GM19455 (cell line): ENCODE measurements around the gene AQP12B.
"Not testable (repeated sequence)": the region's sequence is repeated elsewhere in the genome, so short reads cannot be mapped to it uniquely, and the experiment has no call there.

Experiments
- ATAC-seq: cut with Tn5 transposase; IDR thresholded peaks from one replicate; pipeline ENCODE4 v1.9.1; 2021; ENCODE audit not compliant: unreplicated experiment

Gene AQP12B

DNA sequence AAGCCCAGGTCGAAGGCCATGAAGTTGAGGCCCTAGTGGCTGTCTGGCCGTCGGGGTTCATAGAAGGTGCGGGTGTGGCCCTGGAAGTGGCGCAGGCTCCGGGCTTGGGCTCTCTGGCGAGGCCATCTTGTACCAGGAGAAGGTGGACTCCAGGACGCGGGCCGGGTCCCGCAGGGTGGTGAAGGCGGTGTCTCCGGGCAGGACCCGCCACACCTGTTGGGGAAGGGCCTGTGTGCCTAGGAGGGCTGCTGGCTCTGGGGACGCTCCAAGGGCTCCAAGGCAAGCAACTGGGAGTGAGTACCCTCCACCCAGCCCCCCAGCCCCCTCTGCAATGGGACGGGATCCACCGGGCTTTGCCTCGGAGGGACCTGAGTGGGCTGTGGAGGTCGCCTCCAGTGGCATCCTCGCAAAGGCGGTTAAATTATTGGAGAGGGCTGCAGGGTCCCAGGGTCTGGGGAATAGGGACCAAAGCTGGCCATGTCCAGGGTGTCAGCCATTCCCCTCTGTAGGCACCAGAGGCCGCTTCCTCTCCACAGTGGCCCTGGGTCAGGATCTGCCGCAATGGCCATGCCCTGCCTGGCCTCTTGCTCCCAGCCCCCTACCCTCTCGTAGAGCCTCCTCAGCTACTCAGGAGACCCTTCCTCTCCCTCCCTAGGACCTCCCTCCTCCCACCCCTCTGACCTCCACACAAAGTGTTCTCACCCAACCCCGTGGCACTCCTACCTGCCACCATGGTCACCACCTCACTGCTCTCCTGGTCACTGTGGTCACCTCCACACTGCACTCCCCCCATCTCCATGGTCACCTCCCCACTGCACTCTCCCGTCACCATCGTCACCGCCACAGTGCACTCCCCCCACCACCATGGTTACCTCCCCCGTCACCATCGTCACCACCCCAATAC lies 19.3 kb upstream of the AQP12B start:
- no peak for ATAC-seq

DNA sequence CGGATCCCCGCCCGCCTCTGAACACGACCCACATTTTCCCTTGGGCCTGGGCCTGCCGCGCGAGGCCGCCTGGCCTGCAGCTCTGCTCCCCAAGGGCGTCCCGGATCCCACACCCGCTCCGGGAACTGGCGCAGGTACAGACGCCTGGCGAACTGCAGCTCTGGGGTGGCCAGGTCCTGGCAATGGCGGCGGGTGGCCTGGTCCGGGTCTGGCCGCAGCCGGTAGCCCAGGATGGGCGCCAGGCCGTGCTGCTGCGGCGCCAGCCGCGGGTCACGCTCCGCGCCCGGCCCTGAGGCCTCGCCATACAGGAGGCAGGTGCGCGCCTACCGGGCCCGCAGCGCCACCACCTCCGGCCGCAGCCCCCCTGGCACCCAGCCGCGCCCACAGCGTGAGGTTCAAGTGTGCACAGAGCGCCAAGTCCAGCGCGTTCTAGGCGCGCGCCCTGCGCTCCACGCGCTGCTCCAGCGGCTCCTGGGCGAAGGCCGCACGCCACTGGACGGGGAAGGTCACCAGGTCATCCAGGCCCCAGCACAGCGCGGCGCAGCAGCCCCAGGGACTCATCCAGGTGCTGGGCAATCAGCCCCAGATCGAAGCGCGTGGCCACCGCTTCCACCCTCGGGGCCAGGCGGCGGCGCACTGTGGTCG lies 18.5 kb upstream of the AQP12B start:
- no peak for ATAC-seq

DNA sequence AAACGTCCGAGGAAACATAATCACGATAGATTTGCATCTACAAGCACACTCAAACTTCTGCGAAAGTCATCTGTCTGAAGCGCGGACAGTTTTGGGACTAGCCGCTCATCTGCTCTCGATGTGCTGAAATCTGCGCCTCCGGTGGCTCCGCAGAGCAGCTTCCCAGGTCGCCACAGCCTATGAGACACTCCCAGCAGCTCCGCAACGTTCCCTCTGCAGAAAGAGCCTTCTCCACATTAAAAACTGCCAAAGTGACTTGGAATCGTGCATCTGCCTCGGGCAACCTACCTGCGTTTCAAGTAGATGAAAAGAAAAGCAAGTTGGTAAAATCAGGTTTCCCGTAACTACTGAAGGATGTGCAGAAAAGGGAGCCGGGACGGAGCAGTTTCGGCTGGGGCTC lies 17.9 kb upstream of the AQP12B start:
- not testable (repeated sequence) for ATAC-seq

DNA sequence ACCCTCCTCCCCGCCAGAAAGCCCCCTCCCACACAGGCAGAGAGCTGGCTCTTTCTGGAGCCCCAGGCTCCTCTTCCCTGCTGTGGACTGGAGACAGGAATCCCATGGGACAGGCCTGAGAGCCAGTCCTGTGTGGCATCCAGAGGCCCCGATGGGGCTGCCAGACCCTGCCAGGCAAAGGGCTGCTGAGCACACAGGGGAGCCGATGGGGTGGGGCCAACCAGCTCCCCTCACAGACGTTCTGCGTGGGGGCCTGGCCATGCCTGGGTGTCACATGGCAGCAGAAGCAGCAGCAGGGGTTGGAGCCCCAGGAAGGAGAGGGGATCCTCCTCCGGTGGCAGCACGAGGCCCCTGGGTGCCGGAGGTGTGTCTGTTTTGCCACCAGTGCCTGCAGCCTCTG lies 17.1 kb upstream of the AQP12B start:
- not testable (repeated sequence) for ATAC-seq

DNA sequence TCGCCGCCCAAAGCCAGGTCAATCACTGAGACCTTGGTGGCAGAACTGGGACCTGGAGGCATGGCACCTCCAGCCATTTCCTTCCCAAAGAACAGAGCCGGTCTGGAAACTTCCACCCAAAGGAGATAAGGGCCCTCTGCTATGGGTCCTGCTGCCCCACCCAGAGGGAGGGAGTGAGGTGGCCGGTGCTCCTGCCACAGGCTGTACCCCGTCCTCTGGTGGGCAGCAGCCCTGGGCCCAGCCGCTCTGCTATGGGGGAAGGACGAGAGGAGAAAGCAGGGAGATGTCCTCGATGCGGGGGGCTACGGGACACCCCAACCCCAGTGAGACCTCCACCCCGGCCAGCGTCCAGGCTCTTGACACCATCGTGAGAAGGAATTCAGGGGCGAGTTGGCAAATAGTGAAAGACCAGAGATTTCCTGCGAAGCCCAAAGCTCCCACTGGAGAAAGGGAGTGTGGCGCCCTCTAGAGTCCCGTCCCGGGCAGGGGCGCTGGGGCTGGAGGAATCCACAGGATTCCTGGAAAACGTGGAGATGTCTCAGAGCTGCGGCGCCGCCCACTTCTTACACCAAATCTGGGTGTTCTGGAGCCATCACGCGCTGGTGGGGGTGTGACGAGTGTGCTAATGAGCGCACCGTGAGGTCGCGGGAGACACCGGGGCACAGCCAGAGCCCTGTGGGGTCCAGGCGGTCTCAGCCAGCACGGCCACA lies 16.3 kb upstream of the AQP12B start:
- ATAC-seq = not testable (repeated sequence)

DNA sequence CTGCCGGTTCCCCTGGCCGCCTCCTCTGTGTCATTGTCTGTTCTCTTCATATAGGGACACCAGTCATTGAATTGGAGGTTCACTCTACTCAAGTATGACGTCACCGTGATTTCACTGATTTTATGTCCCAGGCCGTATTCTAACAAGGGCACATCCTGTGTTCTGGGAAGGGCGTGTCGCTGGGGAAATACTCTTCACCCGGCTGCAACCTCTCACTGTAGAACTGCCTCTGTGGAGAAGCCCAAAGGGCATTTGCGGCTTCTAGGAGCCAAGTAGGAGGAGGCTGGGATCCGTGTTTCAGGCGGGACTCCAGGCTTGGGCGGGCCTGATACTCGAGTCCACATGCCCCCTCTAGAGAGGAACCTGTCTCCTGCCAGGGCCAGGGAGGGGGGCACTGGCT lies 13.8 kb upstream of the AQP12B start:
- not testable (repeated sequence) for ATAC-seq

DNA sequence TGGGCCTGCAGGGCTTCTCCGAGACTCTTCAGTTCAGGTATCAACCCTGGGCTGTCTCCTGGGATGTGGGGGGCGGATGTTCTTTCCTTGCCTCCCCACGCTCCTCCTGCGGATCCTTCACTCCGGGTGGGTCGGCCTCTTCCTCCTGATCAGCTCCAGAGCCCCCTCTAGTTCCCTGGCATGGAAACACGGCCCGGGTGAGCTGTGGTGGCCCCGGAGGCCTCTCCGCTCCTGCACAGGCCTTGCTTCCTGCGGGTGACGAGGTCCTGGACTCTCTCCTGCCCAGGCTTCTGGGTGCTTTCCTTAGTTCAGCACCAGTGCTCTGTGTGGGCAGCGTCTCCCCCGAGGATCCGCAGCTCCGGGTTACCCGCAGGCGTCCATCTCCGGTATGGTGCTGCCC lies 12.9 kb upstream of the AQP12B start:
- not testable (repeated sequence) for ATAC-seq

DNA sequence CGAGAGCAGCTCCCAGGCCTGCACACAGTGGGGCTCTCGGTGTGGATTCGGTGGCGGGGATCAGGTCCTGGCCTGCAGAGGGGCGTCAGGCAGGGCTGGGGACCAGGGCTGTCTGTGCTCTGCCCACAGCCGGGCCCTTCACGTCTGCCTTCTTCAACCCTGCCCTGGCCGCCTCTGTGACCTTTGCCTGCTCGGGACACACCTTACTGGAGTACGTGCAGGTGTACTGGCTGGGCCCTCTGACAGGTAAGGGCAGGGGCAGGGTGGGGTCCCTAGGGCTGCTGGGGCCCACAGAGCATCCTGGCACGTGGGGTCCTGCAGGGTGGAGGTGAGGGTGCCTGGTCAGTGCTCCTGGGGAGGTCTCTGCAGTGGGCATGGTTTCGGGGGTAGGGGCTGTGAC lies 11.6 kb upstream of the AQP12B start:
- ATAC-seq = not testable (repeated sequence)

DNA sequence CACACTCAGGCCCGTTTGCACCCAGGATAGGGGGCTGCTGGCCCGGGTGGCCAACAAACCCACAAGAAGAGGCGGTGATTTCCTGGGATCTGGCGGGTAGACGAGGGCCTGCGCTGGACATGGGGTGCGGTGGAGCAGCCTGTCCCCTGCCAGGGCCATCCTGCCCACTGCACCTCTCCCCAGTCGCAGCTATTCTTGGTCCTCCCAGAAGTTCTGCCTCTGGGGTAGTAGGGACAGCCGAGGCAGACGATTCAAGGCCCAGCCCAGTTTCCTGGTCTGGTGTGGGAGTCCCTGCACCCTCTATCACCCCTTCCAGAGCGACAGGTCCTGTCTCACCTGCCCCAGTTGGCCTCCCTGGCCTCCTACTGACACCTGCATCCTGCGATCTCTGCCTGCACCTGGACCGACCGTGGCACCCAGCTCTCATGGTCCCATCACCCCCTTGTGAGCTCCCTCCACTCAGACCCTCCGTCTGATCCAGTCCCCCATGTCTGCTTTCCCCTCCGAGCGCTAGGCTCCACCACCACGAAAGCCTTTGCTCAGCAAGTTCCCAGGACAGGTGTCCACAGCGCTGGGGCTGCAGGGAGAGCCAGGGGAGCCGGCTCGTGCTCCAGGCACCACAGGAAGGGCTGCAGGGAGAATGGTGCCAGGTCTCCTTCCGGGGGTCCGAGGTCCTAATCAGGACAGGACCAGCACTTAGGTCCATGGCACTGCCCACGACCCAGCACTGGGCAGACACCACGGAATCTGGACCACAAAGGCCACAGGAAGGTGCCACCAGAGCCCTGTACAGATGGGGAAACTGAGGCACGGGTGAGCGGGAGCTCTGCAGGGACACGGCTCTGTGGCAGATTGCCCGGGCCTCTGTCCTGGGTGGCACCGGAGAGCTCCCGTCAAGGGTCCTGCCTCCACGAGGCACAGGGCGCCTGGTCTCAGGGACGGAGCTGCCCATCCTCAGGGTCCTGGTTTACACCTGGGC lies 10.2 kb upstream of the AQP12B start:
- not testable (repeated sequence) for ATAC-seq

DNA sequence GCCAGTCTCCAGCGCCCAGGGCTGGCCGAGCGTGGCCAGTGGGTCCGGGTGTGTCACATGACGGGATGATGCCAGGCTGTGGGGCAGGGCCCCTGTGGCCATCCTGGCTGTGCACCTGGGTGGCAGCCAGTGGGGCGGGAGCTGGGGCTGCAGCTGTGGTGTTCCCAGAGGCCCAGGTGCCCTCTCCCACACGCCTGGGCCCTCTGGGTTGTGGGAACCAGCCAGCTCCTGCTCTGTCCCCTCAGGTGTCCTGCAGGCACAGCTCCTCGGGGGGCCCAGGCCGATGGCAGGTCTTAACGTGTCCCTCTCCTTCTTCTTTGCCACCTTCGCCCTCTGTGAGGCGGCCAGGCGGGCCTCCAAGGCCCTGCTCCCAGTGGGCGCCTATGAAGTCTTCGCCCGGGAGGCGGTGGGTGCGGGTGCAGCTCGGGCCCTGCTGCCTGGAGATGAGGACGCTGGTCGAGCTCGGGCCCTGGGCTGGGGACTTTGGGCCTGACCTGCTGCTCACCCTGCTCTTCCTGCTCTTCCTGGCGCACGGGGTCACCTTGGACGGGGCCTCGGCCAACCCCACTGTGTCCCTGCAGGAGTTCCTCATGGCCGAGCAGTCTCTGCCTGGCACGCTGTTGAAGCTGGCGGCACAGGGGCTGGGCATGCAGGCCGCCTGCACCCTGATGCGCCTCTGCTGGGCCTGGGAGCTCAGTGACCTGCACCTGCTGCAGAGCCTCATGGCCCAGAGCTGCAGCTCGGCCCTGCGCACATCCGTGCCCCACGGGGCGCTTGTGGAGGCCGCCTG lies 9.1 kb upstream of the AQP12B start, which contains the start of gene AQP12A:
Gene AQP12A, plus strand, starts transcription at position 236 of the 790 bp plus-strand sequence. Its CDS starts 48 bp downstream, at position 284.
- ATAC-seq = not testable (repeated sequence)

DNA sequence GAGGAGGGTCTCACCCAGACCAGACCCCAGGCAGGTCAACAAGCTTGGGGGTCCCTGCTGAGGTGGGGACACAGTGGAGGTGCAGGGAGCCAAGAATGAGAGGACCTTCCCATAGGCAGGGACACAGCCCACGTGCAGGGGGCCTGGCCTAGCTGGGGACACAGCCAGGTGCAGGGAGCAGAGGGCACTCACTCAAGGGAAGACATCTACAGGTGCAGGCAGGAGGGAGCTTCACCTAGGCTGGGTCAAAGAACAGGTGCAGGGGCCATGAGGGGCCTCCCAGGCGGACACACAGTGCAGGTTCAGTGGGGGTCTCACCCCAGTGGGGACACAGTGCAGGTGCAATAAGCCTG lies 8.4 kb upstream of the AQP12B start:
- not testable (repeated sequence) for ATAC-seq

DNA sequence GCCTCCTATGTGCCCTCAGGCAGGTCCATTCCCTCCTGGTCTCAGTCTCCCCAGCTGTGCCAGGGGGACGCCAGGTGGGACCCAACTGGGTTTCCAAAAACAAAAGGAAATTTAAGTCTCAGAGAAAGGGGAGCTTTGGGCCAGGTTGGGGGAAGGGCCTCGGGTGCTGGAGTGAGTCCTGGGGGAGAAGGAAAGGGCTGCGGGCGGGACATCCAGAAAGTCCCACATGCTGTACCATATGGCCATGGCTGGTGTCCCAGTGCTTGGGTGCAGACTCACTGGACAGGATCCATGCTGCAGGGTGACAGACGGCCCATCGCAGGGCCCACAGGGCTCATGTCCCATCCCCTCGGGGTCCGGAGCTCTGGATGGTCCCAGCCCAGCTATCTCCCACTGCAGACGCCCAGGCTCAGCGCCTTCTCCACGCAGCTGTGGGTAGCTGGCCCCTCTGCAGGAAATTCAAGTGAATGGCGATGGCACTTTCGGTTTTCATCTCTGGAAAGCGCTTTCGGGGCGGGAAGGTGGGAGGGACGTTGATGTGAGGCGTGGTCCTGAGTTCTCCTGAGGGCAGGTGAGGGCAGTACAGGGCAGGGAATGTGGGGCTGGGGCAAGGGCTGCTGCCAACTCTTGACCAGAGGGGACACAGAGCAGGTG lies 7.9 kb upstream of the AQP12B start:
- ATAC-seq = not testable (repeated sequence)

DNA sequence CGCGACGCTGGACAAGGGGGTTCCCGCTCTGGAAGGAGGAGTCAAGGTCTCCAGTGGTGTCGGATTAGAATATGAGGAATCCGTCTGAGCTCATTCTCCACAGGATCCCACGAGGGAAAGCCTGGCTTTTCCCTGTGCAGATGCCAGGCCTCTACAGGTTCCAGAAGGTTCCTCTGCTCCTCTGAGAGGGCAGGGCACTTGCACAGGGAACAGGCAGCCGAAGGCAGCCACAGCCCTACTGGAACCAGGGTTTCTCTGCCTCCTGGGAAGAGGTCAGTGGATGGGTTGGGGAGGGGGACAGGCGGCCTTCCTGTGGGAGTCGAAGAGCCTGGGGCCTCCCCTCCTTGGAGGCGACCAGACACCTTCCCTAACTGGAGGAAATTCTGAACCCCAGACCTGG lies 7.3 kb upstream of the AQP12B start:
- no peak for ATAC-seq

DNA sequence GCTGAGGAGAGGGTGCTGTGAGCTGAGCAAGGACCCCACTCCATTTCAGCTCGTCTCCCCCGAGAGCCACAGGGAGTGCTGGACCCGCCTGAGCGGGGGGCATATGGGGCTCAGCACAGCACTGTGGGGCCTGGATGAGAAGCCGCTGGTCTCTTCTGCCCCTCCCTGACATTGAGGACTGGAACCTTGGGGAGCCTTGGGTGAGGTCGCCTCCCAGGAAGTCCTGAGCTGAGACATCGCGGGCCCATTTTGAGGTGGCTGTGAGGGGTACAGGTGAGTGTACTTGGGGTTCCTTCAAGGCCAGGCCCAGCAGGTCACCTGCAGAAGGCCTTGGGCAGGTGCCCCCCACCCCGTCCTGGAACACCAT lies 5.9 kb upstream of the AQP12B start:
- ATAC-seq = no peak

DNA sequence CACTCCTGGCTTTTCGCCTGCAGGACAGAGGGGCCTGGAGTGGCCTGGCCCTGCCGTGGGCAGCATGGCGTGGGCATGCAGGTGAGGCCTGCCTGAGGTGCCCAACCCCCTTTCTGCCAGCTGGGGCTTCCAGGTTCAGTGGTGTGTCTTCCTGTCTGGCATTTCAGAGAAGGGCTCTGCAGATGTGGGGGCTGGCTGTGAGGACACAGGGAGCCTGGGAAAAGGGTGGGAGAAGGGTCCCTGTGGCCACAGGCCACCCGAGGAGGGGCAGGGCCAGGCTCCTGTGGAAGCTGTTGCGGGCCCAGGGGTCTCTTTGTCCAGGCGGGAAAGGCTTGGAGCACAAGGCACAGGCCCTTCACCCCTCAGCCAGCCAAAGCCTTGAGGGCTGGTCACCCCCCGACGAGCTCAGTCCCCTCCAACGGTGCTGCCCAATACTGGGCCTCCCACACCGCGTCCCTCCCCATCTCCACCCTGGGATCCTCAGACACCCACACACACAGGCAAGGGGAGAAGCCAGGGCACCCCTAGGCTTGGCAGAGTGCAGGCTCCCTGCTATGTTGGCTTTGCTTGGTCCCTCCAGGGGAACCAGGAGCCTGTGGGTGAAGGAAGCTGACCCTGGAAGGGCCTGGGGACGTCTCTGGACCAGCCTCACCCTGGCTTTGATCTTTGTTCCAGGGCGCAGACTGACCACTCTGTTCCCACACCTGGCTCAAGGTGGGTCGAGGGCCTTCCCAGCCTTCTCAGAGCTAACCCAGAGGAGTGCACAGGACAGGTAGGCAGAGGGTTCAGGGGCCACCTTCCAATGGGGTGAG lies 5.3 kb upstream of the AQP12B start:
- no peak for ATAC-seq

DNA sequence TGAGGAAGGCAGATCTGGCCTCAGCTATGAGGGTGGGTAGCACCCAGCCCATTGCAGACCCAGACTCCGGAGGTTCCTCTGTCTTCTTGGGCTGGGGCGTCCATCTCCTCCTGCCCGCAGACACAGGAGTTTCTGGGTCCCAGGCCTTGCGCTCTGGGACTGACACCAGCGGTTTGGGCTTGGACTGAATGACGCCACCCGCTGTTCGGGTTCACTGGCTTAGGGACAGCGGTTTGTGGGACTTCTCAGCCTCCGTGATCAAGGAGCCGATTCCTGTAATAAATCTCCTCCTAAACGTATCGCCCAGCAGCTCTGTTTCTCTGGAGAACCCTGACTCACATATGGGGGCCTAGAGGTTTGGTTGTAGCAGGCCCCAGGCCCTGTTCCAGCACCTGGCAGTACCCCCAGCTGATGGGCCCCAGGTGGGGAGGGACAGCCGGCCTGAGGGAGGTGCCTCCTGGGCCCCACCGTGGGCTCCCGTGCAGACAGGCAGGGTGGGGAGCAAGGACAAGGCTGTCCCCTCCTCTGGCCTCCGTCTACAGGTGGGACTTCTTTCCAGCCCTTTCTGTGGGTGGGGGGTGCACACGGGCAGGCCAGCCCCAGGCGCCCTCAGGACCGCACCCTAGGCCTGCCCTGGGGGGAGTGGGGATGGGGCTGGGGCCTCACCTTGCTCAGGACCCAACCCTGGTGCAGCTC lies 4.5 kb upstream of the AQP12B start:
- ATAC-seq = no peak

DNA sequence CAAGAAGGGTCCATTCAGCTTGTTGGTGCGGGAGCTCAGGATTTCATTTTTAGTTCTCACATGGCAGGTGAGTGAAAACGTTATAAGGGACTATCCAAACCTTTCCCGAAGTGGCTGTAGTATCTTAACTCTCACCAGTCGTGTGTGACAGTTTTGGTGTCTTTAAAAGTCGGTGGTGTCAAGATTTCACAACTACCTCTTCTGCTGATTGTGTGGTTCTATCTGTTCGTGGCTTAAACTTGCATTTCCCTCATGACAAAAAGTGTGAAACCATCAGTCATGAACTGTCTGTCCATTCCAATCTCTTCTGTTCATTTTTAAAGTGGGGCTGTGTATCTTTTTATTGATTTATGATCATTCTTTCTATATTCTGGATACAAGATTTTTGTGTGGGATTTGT lies 3.8 kb upstream of the AQP12B start:
- no peak for ATAC-seq
